Nephron progenitor cell (in vitro differentiated cells): ENCODE data around the gene MTURN.

Source experiments
- DNase-seq: peaks from one replicate; pipeline ENCODE4 v3.0.0; 2021
- H3K27ac Mint-ChIP-seq: 2 replicates; pipeline ENCODE4 v1.8.0; 2021; ENCODE audit warnings: mild to moderate bottlenecking, moderate library complexity, mixed read lengths
- H3K27me3 Mint-ChIP-seq: 2 replicates; pipeline ENCODE4 v1.8.0; 2021; ENCODE audit warnings: mild to moderate bottlenecking, low read depth, mixed read lengths; ENCODE audit not compliant: poor library complexity
- H3K36me3 Mint-ChIP-seq: 2 replicates; pipeline ENCODE4 v1.8.0; 2021; ENCODE audit warnings: low read depth, mixed read lengths
- H3K4me1 Mint-ChIP-seq: 2 replicates; pipeline ENCODE4 v1.8.0; 2021; ENCODE audit warnings: mixed read lengths
- H3K4me3 Mint-ChIP-seq: 2 replicates; pipeline ENCODE4 v1.8.0; 2021; ENCODE audit warnings: mild to moderate bottlenecking, moderate library complexity, mixed read lengths
- H3K9me3 Mint-ChIP-seq: 2 replicates; pipeline ENCODE4 v1.8.0; 2021; ENCODE audit warnings: mild to moderate bottlenecking, moderate library complexity, mixed read lengths
- TF ChIP-seq, protein P1 (sequence below): fragments of 200-600 bp; sonication (generic); IDR thresholded peaks from 2 replicates; pipeline ENCODE4 v1.5.0; 2021; ENCODE audit warnings: antibody characterized with exemption

The MTURN gene

DNA sequence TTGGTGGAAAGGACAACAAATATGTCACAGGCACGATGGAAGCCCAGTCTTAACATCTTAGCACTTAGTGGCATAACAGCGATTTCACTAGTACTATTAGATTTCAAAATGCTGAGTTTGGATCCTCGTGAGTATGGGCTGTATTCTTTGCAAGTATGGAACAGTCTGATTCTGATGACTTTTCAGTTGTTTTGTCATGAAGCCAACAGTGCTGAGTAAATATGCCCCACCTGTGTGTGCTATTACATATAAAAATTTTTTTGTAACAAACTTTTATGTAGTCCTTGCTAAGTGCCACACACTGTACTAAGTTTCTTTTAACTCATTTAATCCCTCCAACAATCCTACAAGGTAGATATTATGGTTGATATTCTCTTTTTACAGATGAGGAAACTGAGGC, 30.8 kb downstream of the MTURN start:
- no peak overlapping the region for H3K27ac Mint-ChIP-seq
- no peaks in the 10 kb centered on the region for H3K36me3 Mint-ChIP-seq
- no peak for DNase-seq
- no peak overlapping the region for H3K4me3 Mint-ChIP-seq
- H3K9me3 Mint-ChIP-seq: no peaks in the 10 kb centered on the region
- peaks cover 49% of the 10 kb centered on the region for H3K4me1 Mint-ChIP-seq
- H3K27me3 Mint-ChIP-seq: peaks cover 23% of the 10 kb centered on the region
- TF ChIP-seq, protein P1, sequence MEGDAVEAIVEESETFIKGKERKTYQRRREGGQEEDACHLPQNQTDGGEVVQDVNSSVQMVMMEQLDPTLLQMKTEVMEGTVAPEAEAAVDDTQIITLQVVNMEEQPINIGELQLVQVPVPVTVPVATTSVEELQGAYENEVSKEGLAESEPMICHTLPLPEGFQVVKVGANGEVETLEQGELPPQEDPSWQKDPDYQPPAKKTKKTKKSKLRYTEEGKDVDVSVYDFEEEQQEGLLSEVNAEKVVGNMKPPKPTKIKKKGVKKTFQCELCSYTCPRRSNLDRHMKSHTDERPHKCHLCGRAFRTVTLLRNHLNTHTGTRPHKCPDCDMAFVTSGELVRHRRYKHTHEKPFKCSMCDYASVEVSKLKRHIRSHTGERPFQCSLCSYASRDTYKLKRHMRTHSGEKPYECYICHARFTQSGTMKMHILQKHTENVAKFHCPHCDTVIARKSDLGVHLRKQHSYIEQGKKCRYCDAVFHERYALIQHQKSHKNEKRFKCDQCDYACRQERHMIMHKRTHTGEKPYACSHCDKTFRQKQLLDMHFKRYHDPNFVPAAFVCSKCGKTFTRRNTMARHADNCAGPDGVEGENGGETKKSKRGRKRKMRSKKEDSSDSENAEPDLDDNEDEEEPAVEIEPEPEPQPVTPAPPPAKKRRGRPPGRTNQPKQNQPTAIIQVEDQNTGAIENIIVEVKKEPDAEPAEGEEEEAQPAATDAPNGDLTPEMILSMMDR: no peak

DNA sequence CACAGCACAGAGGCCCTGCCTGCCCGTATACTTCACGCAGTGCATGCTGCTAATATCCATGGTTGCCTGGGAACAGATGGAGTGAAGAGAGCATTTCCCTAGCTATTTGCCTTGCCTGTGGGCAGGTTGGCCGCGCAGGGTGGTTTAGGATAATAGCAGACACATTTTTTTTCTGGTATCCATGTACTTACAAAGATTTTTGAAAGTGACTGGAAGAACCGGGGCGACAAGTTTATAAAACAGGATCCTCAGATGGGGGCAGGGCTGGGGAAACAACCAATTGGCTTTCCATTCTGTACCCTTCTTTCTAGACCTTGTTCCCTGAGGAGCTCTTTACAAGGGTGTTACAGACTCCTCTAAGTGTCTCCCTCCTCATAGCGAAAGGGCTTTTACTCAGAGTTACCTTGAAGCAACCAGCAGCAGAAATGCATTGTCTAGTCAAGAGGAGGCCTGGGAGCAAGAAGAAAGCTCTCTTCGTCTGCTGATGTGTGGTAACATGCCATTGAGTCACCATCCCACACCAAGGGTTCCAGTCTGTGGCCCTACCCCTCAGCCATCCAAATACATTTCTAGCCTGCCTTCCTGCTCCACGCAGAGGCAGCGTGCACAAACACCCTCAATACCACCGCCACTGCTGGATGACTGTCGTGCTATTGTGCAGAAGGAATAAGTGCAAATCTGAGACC, 31.5 kb downstream of the MTURN start:
- no peaks in the 10 kb centered on the region for H3K36me3 Mint-ChIP-seq
- TF ChIP-seq, protein P1: no peak
- H3K9me3 Mint-ChIP-seq: no peaks in the 10 kb centered on the region
- DNase-seq: no peak
- H3K27me3 Mint-ChIP-seq: peaks cover 23% of the 10 kb centered on the region
- no peak overlapping the region for H3K4me3 Mint-ChIP-seq
- H3K27ac Mint-ChIP-seq: no peak overlapping the region
- peaks cover 43% of the 10 kb centered on the region for H3K4me1 Mint-ChIP-seq

DNA sequence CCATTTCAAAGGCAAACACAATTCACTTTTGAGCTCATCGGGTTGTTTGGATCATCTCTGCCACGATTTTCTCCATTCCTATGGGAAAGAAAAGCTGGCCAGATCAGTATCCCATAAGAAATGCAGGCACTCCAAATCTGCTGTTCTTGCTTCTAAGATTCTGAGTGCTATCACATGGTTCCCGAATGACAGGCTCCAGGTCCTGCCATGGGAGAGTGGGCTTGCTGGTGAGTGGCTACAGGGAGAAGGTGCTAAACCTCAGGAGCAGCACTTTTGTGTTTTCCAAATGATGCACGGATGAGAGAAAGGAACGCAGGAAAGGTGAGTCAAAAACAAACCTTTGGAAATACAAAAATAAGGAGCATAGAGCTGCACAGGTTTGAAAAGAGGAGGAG, 32.1 kb downstream of the MTURN start:
- Mint-ChIP-seq H3K9me3 (no peaks in the 10 kb centered on the region), H3K27ac (no peak overlapping the region), H3K4me3 (no peak overlapping the region), H3K27me3 (peaks cover 23% of the 10 kb centered on the region), H3K36me3 (no peaks in the 10 kb centered on the region), H3K4me1 (peaks cover 41% of the 10 kb centered on the region)
- no peak for DNase-seq
- TF ChIP-seq, protein P1: no peak

DNA sequence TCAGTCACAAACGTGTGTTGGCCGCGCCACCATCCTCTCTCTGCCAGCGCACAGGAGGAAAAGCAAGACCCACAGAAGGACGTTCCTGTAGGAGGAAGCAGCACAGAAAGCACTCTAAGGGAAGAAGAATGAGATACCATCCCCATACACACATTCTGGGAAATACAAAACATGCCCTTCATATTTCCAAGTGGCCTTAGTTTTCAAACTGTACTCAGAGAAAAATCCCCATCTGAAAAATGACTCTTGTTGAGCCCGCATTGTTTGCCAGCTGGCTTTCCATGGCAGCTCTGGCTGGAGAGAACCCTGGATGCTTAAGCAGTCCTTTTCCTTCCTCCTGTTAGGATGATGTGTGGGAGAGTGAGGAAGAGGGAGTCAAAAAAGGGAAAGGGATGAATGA, 33.1 kb downstream of the MTURN start:
- H3K4me3 Mint-ChIP-seq: no peak overlapping the region

DNA sequence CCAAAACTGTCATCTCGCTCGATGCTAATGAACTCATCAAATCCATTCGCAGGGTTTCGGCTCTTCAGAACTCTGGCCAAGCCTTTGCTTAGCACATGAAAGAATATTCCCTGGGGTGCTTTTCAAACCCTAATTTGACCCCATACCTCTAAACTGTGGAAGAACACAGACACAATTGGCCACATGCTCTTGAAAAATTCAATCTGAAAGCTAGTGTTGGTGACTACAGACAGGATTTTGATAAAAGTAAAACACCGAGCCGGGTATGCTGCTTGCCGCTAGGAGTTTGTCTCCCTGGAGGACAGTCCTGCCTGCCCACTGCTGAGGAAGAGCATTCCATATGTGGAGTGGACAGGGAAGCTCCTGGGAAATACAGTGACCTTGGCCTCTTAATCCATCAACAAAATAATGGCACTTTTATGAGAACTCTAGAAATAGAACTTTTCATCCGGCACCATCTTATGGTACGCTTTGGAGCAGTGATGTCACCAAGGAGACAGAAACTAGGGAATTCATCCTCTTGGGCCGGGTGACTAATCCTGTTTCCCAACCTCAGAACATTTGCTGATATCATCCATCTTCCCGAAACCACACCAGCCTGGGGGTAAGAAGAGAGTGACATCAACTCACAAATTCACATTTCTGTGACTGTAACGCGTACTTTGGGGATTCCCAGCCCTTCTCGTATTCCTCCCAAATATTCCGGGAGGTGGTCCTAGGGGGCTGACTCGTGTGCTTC, 34.2 kb downstream of the MTURN start:
- Mint-ChIP-seq H3K4me3 (no peak overlapping the region), H3K9me3 (no peaks in the 10 kb centered on the region), H3K27me3 (peaks cover 18% of the 10 kb centered on the region), H3K36me3 (no peaks in the 10 kb centered on the region), H3K4me1 (peaks cover 25% of the 10 kb centered on the region), H3K27ac (no peak overlapping the region)
- TF ChIP-seq, protein P1: no peak
- DNase-seq: peak; percentile 15

More for the DNA sequence above, 33.1 kb downstream of the MTURN start:
- Mint-ChIP-seq H3K27me3 (peaks cover 23% of the 10 kb centered on the region), H3K36me3 (no peaks in the 10 kb centered on the region), H3K27ac (no peak overlapping the region), H3K9me3 (no peaks in the 10 kb centered on the region), H3K4me1 (peaks cover 30% of the 10 kb centered on the region)
- DNase-seq: no peak
- TF ChIP-seq, protein P1: no peak

DNA sequence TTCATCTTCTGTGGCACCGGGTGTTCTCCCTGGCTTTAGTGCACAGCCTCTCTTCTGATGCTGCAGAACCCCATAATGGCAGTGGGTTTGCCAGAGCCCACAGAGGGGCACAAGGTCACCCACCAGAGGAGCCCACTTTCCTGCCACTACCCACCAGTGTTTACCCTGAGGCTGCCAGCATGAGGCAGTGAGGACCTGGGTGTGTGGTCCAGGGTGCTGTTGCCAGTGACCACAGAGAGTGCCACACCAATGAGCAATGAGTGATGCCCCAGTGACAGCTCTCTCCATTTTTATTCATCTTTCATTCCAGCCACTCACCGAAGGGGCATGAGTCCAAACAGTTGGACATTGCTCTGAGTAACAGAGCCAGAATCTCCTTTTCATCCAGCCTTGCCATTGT, 34.8 kb downstream of the MTURN start:
- Mint-ChIP-seq H3K36me3 (no peaks in the 10 kb centered on the region), H3K9me3 (no peaks in the 10 kb centered on the region), H3K4me3 (no peak overlapping the region), H3K27ac (no peak overlapping the region), H3K27me3 (peaks cover 18% of the 10 kb centered on the region), H3K4me1 (peaks cover 19% of the 10 kb centered on the region)
- TF ChIP-seq, protein P1: no peak
- no peak for DNase-seq
